Loucy (cell line): Measurements from ENCODE around the gene METTL6.

ENCODE experiments used
- H2AFZ ChIP-seq: fragments of 200-600 bp; sonication (generic); 2 replicates; pipeline ENCODE4 v1.6.0; 2016; ENCODE audit warnings: antibody characterized with exemption, mild to moderate bottlenecking, low read length, moderate library complexity
- H3F3A ChIP-seq: fragments of 200-600 bp; 2 replicates; pipeline ENCODE4 v1.6.0; 2016; ENCODE audit warnings: antibody characterized with exemption, low read depth, mild to moderate bottlenecking
- H3K27me3 ChIP-seq: fragments of 200-600 bp; sonication (generic); 2 replicates; pipeline ENCODE4 v1.6.1; 2014; ENCODE audit warnings: low read length, mild to moderate bottlenecking; ENCODE audit not compliant: insufficient read depth, poor library complexity, severe bottlenecking
- H3K36me3 ChIP-seq: fragments of 200-600 bp; sonication (generic); 2 replicates; pipeline ENCODE4 v1.6.1; 2016; ENCODE audit warnings: low read length; ENCODE audit not compliant: insufficient read depth
- H3K4me1 ChIP-seq: fragments of 200-600 bp; sonication (generic); 2 replicates; pipeline ENCODE4 v1.5.1; 2014; ENCODE audit warnings: low read length, mild to moderate bottlenecking; ENCODE audit not compliant: insufficient read depth, poor library complexity, severe bottlenecking
- H3K4me2 ChIP-seq: fragments of 200-600 bp; sonication (generic); 2 replicates; pipeline ENCODE4 v1.6.0; 2014; ENCODE audit warnings: antibody characterized with exemption, low read length, low read depth, mild to moderate bottlenecking; ENCODE audit not compliant: poor library complexity, severe bottlenecking
- H3K4me3 ChIP-seq: fragments of 200-600 bp; sonication (generic); 2 replicates; pipeline ENCODE4 v1.5.1; 2014; ENCODE audit warnings: low read length, mild to moderate bottlenecking, mixed read lengths; ENCODE audit not compliant: poor library complexity, severe bottlenecking
- H3K79me2 ChIP-seq: fragments of 200-600 bp; sonication (generic); 2 replicates; pipeline ENCODE4 v1.6.1; 2014; ENCODE audit warnings: low read length; ENCODE audit not compliant: insufficient read depth
- H3K9ac ChIP-seq: fragments of 200-600 bp; sonication (generic); 2 replicates; pipeline ENCODE4 v1.6.0; 2014; ENCODE audit warnings: mild to moderate bottlenecking, low read depth, low read length, moderate library complexity; ENCODE audit not compliant: poor library complexity, severe bottlenecking
- H3K9me2 ChIP-seq: fragments of 200-600 bp; sonication (generic); replicated peaks from 2 replicates; pipeline ENCODE4 v1.6.1; 2016; ENCODE audit warnings: low read depth, low read length, mixed read lengths
- H3K9me3 ChIP-seq: fragments of 200-600 bp; sonication (generic); 2 replicates; pipeline ENCODE4 v1.6.1; 2014; ENCODE audit warnings: mild to moderate bottlenecking, antibody characterized with exemption, low read length, low read depth; ENCODE audit not compliant: insufficient read depth
- H4K20me1 ChIP-seq: fragments of 200-600 bp; sonication (generic); 2 replicates; pipeline ENCODE4 v1.6.0; 2014; ENCODE audit warnings: antibody characterized with exemption, low read length, mild to moderate bottlenecking; ENCODE audit not compliant: insufficient read depth, poor library complexity, severe bottlenecking
- EZH2phosphoT487 ChIP-seq: fragments of 200-600 bp; IDR thresholded peaks from 2 replicates; pipeline ENCODE4 v1.6.1; 2018; ENCODE audit warnings: antibody characterized with exemption, mild to moderate bottlenecking, moderate library complexity, borderline replicate concordance
- TF ChIP-seq, protein P1 (sequence below): fragments of 200-600 bp; sonication (generic); conservative IDR thresholded peaks from 2 replicates; pipeline ENCODE4 v1.5.1; 2014; ENCODE audit warnings: mild to moderate bottlenecking, antibody characterized with exemption, low read length

Gene METTL6

DNA sequence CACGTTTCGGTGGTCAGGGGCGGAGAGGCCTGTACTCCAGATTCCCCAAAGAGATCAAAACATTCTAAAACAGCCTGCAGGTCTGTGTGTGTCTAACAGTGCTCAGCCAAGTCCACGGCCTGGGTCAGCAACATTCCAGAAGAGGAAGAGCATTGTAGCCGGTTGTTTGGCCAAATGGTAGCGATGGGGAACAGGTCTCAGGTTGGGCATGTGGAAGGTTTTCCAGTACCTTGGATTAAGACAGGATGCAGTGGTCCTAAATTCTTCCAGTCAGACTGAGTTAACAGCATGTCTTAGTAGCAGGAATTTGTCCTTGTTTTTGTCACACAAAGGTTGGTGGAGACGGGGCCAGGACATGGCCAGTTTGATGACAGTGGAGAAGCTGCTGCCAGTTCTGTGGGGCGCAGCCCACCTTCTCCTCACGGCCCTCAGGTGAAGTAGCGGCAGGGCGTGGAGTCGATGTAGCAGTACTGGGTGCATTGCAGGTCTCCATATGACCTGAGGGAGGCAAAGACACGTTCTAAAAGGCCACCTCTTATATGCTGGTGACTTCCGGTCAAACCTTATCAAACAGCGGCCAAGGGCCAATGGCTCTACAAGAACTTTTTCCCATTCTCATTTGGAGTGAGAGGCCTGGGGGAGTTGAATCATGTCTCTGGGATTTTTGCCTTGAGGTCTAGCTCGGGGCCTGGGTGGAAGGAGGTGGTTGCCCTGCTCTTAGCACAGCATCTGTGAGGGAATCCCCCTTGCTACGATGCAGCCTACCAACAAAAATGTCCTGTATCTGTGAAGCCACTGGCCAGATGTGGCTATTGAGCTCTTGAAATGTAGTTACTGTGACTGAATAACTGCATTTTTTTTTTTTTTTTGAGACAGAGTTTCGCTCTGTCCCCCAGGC lies 24.1 kb upstream of the METTL6 start:
- Histone ChIP-seq H3K9me2 (no peaks in the 10 kb centered on the region), H3K9me3 (no peaks in the 10 kb centered on the region), H2AFZ (no peak overlapping the region), H4K20me1 (no peaks in the 10 kb centered on the region), H3K27me3 (no peaks in the 10 kb centered on the region), H3K4me3 (no peak overlapping the region), H3K9ac (no peak overlapping the region), H3K4me2 (no peak overlapping the region), H3F3A (no peaks in the 10 kb centered on the region), H3K4me1 (no peaks in the 10 kb centered on the region), H3K79me2 (no peaks in the 10 kb centered on the region), H3K36me3 (no peaks in the 10 kb centered on the region)
- TF ChIP-seq EZH2phosphoT487 = no peak
- TF ChIP-seq, protein P1, sequence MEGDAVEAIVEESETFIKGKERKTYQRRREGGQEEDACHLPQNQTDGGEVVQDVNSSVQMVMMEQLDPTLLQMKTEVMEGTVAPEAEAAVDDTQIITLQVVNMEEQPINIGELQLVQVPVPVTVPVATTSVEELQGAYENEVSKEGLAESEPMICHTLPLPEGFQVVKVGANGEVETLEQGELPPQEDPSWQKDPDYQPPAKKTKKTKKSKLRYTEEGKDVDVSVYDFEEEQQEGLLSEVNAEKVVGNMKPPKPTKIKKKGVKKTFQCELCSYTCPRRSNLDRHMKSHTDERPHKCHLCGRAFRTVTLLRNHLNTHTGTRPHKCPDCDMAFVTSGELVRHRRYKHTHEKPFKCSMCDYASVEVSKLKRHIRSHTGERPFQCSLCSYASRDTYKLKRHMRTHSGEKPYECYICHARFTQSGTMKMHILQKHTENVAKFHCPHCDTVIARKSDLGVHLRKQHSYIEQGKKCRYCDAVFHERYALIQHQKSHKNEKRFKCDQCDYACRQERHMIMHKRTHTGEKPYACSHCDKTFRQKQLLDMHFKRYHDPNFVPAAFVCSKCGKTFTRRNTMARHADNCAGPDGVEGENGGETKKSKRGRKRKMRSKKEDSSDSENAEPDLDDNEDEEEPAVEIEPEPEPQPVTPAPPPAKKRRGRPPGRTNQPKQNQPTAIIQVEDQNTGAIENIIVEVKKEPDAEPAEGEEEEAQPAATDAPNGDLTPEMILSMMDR = no peak

DNA sequence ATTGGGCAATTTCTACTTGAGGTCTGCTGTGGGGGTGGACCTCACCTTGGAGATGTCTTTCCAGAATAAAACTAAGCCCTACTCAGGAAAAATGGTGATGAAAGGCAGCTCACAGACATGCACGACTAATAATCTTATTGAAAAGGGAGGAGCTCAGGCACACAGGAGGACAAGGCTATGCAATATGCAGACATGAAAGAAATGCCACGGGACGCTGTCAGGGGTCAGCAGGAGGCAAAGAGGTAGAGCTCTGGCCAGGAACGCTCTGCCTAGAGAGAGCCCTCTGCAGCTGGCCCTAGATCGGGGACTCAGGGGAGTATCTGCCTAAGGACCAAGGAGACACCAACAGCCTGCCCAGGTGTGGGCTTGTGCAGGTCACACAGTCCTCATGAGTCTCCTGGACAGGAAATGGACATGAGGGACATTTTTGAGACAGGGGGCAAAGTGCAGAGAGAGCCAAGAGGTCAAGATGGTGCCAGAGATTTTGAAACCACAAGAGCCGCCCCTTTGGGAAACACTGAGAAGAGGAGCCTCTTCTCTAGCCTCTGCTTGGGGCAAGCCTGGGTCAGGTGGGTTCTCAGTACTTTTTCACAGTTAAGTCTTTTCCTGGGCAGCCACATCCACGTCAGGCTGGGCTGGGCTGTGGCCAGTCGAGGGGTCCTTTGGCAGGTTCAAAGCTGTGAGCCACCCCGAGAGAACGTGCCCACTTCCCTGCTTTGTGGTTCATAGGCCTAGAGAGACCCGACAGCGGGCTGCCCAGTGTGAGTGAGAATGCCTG lies 23.3 kb upstream of the METTL6 start:
- no peaks in the 10 kb centered on the region for H3K27me3 ChIP-seq
- H3K4me2 ChIP-seq = no peak overlapping the region
- H3K79me2 ChIP-seq = no peaks in the 10 kb centered on the region
- no peak overlapping the region for H3K4me3 ChIP-seq
- H3K9me3 ChIP-seq = no peaks in the 10 kb centered on the region
- no peak overlapping the region for H3K9ac ChIP-seq
- H3K4me1 ChIP-seq = no peaks in the 10 kb centered on the region
- H3F3A ChIP-seq = no peaks in the 10 kb centered on the region
- H4K20me1 ChIP-seq = no peaks in the 10 kb centered on the region
- no peaks in the 10 kb centered on the region for H3K36me3 ChIP-seq
- H3K9me2 ChIP-seq = no peaks in the 10 kb centered on the region
- TF ChIP-seq, protein P1 = no peak
- no peak for TF ChIP-seq EZH2phosphoT487
- no peak overlapping the region for H2AFZ ChIP-seq

DNA sequence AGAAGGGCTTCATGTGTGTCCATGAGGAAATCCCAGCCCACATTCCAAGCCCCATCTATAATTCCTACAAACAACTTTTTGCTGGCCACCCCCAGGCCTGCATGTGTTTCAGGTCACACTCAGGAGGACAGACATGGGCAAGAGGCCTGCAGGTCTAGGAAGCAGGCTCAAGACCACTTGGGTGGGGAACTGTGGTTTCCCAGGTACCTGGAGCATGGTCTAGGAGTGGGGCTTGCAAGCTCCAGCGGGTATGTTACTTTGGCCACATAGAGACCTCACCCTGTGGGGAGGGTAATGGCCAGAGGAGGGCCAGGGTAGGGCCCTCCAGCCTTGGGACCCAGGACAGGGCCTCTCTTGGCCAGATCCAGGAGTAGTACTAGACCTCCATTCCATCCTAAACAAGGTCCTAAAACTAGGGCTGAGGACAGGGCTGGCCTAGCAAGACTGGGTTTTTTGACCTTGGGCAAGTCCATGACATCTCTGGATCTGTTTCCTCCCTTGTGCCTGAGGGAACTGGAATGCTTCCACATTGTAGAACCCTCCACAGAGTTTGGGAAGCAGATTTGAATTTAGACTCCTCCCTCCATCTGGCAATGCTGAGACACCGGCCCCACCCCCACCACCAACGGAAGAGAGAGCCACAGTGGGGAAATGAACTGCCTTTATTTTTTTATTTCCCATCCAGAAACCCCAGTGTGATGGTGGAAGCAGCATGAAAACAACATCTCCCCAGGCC lies 22.3 kb upstream of the METTL6 start:
- H3F3A ChIP-seq = no peaks in the 10 kb centered on the region
- TF ChIP-seq, protein P1 = no peak
- TF ChIP-seq EZH2phosphoT487 = no peak
- H3K4me1 ChIP-seq = no peaks in the 10 kb centered on the region
- no peaks in the 10 kb centered on the region for H3K27me3 ChIP-seq
- H3K9ac ChIP-seq = no peak overlapping the region
- no peak overlapping the region for H3K4me2 ChIP-seq
- H3K79me2 ChIP-seq = no peaks in the 10 kb centered on the region
- no peaks in the 10 kb centered on the region for H3K9me2 ChIP-seq
- H2AFZ ChIP-seq = no peak overlapping the region
- no peaks in the 10 kb centered on the region for H3K36me3 ChIP-seq
- H3K9me3 ChIP-seq = no peaks in the 10 kb centered on the region
- no peak overlapping the region for H3K4me3 ChIP-seq
- no peaks in the 10 kb centered on the region for H4K20me1 ChIP-seq
